ENCODE results near the gene DNALI1. TPM values are rescaled to one million over a fixed set of nuclear protein-coding genes. Genes with fewer than 3 reads are reported as not detected.

Gene DNALI1
- polyA plus RNA-seq, 1 experiment = 3.8 TPM

DNA sequence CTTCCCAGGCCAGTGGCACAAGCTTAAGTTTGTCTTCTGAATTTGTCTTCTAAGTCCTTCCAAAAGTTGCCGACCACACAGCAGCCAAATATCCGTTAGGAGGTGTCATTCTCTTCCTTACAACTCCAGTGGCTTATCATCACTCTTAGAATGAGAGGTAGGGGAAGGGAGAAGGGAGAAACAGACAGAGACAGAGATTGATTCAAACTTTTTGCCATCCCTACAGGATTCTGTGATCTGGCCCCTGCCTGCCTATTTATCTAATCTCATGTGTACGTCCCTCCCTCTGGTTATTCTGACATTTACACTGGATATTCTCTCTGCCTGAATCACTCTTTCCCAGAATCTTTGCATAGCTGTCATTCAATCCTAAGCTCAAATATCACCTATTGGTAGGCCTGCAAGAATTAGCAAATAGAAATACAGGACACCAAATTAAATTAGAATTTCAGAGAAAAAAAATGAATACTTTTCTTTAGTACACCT is 39.5 kb downstream of the DNALI1 start:
- DNase-seq (ENCODE audit: low read depth) = no peak
- Histone ChIP-seq H3K4me3 (ENCODE audit: low read depth, low read length) (peak overlapping the region; percentile 69), H3K27me3 (ENCODE audit: control insufficient read depth, insufficient read depth, low read length) (no peaks in the 10 kb centered on the region), H3K36me3 (ENCODE audit: control insufficient read depth, insufficient read depth, low read length) (peaks cover 4% of the 10 kb centered on the region)
- CTCF ChIA-PET = interaction anchor here (1.8 kb wide), 1 partner anchor 86 kb away, joined by 6 read pairs; no protein-coding TSS in a partner anchor
- POLR2A ChIA-PET = interaction anchor here (0.5 kb wide), 2 partner anchors 28 to 80 kb away, joined by 3 to 8 read pairs; no protein-coding TSS in a partner anchor
- TF ChIP-seq, protein P1, sequence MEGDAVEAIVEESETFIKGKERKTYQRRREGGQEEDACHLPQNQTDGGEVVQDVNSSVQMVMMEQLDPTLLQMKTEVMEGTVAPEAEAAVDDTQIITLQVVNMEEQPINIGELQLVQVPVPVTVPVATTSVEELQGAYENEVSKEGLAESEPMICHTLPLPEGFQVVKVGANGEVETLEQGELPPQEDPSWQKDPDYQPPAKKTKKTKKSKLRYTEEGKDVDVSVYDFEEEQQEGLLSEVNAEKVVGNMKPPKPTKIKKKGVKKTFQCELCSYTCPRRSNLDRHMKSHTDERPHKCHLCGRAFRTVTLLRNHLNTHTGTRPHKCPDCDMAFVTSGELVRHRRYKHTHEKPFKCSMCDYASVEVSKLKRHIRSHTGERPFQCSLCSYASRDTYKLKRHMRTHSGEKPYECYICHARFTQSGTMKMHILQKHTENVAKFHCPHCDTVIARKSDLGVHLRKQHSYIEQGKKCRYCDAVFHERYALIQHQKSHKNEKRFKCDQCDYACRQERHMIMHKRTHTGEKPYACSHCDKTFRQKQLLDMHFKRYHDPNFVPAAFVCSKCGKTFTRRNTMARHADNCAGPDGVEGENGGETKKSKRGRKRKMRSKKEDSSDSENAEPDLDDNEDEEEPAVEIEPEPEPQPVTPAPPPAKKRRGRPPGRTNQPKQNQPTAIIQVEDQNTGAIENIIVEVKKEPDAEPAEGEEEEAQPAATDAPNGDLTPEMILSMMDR (IDR thresholded peaks at IDR 0.05; ENCODE audit: insufficient read depth, low read depth, low read length) = no peak

DNA sequence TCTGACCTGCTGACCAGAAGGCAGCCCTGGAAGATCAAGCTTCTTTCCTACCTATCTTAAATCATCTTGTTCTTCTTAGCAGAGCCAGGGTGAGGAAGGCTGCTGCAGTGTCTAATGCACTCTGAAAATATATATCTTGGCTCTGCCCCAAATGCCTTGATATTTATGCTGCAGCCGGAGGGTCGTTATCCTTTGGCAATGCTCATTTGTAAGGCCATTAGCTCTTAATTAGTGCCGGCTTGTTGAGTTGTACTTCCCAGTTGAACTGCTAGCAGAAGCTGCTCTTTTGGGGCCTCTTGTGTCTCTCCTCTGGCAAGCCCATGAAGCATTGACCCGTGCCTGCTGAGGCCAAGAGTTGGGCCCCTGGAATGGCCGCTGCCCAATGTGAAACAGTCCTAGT is 43.2 kb downstream of the DNALI1 start:
- ChIA-PET POLR2A (no interaction called here), CTCF (interaction anchor here (1.3 to 11.7 kb wide), 3 partner anchors 83 to 260 kb away, joined by 3 to 214 read pairs (median 4); partner anchors contain the start of gene MTF1)
- Histone ChIP-seq H3K36me3 (ENCODE audit: control insufficient read depth, insufficient read depth, low read length) (no peaks in the 10 kb centered on the region), H3K4me3 (ENCODE audit: low read depth, low read length) (no peak overlapping the region), H3K27me3 (ENCODE audit: control insufficient read depth, insufficient read depth, low read length) (peaks cover 2% of the 10 kb centered on the region)
- no peak for DNase-seq (ENCODE audit: low read depth)
- TF ChIP-seq, protein P1 (IDR thresholded peaks at IDR 0.05; ENCODE audit: insufficient read depth, low read depth, low read length) = no peak

DNA sequence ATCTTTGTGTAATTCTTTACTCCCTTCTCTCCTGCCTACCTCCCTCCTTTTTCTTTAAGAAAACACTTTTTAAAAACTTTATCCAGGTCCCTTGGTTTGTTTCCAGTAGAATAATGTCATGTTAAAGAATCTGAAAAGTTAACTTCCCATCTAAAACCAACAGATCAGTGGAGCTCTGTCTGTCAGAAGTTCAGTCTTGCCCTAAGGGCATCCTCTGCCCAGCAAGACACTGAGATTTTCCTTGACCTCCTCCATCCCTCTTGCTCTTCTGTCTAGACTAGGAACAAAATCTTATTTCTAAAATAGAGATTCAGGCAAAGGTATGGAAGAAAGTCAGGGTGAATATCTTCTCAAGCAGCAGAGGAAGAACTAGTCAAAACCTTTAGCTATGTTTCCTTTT is 44.7 kb downstream of the DNALI1 start:
- DNase-seq (ENCODE audit: low read depth) = no peak
- peaks cover 4% of the 10 kb centered on the region for H3K27me3 ChIP-seq (ENCODE audit: control insufficient read depth, insufficient read depth, low read length)
- no peak overlapping the region for H3K4me3 ChIP-seq (ENCODE audit: low read depth, low read length)
- no peaks in the 10 kb centered on the region for H3K36me3 ChIP-seq (ENCODE audit: control insufficient read depth, insufficient read depth, low read length)
- POLR2A ChIA-PET = no interaction called here
- CTCF ChIA-PET = interaction anchor here (1.2 to 11.7 kb wide), 4 partner anchors 81 to 259 kb away, joined by 3 to 214 read pairs (median 4); partner anchors contain the start of gene MTF1
- TF ChIP-seq, protein P1 (IDR thresholded peaks at IDR 0.05; ENCODE audit: insufficient read depth, low read depth, low read length) = no peak

DNA sequence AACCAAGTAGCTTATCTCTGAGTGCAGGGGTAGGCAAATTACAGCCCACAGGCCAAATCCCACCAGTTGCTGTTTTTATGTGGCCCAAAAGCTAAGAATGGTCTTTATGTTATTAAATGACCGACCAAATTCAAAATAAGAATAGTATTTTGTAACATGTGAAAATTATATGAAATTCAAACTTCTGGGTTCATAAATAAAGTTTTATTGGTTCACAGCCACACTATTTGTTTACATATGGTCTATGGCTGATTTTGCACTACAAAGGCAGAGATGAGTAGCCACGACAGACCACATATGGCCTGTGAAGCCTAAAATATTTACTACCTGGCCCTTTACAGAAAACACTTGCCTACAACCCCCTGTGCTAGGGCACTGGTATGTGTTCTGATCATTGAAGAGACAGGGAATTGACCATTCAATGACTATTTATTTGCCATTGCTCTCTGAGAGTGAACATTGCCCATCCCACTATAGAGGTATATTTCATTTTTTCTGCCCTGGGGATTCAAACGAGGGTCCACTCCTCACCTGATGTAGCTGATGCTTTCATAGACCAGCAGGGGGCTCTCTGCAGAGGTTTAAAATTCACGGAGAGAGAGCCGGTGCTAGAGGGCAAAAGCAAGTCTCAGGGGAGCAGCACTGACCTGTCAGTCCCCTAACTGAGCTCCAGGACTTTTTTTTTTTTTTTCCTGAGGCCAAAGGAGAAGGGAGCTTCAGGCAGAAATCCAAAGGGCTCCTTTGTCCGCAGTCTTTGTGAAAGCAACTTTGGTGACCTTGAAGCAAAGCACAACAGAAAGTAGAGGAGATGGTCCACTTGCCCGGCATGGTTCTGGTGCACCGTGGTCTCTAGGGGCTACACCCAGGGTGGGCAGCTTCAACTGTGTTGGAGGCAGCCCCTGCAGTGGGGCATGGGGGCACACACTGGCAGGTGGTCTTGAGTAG is 46.3 kb downstream of the DNALI1 start:
- no peak overlapping the region for H3K4me3 ChIP-seq (ENCODE audit: low read depth, low read length)
- no peak for DNase-seq (ENCODE audit: low read depth)
- TF ChIP-seq, protein P1 (IDR thresholded peaks at IDR 0.05; ENCODE audit: insufficient read depth, low read depth, low read length) = peak; percentile 77
- CTCF ChIA-PET = interaction anchor here (0.6 to 11.7 kb wide), 20 partner anchors 9 to 1232 kb away, joined by 3 to 214 read pairs (median 4); a partner anchor contains a TSS
- POLR2A ChIA-PET = no interaction called here
- H3K27me3 ChIP-seq (ENCODE audit: control insufficient read depth, insufficient read depth, low read length) = peaks cover 4% of the 10 kb centered on the region
- H3K36me3 ChIP-seq (ENCODE audit: control insufficient read depth, insufficient read depth, low read length) = no peaks in the 10 kb centered on the region

DNA sequence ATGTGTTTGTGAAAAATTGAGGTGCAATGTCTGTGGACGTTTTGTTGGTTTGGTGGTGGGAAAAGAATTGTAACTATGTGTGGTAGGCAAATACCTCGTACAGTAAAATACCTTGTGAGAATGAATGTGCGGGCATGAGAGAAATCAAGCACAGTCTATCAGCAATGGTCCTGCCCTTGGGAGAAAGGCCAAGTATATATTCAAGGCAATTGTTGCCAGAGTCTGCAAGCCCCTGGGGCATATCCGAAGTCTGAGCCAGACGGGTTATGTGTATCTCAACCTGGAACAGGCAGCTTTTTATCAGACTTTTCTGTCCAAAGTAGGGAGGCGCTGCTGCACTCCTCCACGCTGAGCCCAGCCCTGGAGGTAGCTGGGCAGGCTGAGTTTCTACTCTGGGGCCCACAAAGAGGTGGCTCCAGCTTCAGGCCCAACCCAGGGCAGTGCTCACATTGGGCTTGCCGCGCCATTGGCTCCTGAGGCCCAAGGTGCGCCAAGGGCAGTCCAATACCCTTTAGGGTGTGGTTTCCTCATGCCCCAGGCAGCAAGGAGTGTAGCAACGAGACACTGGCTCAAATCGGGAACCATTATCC is 48.4 kb downstream of the DNALI1 start:
- ChIA-PET CTCF (interaction anchor here (11.7 kb wide), 1 partner anchor 78 kb away, joined by 214 read pairs; a partner anchor contains a TSS), POLR2A (no interaction called here)
- no peak overlapping the region for H3K4me3 ChIP-seq (ENCODE audit: low read depth, low read length)
- TF ChIP-seq, protein P1 (IDR thresholded peaks at IDR 0.05; ENCODE audit: insufficient read depth, low read depth, low read length) = no peak
- peaks cover 9% of the 10 kb centered on the region for H3K27me3 ChIP-seq (ENCODE audit: control insufficient read depth, insufficient read depth, low read length)
- H3K36me3 ChIP-seq (ENCODE audit: control insufficient read depth, insufficient read depth, low read length) = no peaks in the 10 kb centered on the region
- no peak for DNase-seq (ENCODE audit: low read depth)
